SK-MEL-5 (cell line): Measurements from ENCODE around the gene TMEM150B. TPM values are rescaled to one million over a fixed set of nuclear protein-coding genes. Genes with fewer than 3 reads are reported as not detected.

Source experiments
- DNase-seq: peaks from one replicate; pipeline ENCODE4 v3.0.0-alpha.2; 2016; ENCODE audit warnings: low read depth, low spot score
- in situ Hi-C: cut with HindIII; loops from 2 replicates; pipeline ENCODE4 v1.10.0; 2016; ENCODE audit warnings: low sequenced_read_pairs, high pct_unique_total_duplicates, low pct_unique_long_range_greater_than_20kb
- total RNA-seq: library from RNA; depleted of rRNA; stranded (reverse); fragments of >200 nt; shearing (Covaris generic); gene quantifications from 2 replicates; pipeline ENCODE4 v1.2.3, GENCODE V29; 2014

TMEM150B gene
- total RNA-seq, 1 experiment from 2014 or later, result not detected

DNA sequence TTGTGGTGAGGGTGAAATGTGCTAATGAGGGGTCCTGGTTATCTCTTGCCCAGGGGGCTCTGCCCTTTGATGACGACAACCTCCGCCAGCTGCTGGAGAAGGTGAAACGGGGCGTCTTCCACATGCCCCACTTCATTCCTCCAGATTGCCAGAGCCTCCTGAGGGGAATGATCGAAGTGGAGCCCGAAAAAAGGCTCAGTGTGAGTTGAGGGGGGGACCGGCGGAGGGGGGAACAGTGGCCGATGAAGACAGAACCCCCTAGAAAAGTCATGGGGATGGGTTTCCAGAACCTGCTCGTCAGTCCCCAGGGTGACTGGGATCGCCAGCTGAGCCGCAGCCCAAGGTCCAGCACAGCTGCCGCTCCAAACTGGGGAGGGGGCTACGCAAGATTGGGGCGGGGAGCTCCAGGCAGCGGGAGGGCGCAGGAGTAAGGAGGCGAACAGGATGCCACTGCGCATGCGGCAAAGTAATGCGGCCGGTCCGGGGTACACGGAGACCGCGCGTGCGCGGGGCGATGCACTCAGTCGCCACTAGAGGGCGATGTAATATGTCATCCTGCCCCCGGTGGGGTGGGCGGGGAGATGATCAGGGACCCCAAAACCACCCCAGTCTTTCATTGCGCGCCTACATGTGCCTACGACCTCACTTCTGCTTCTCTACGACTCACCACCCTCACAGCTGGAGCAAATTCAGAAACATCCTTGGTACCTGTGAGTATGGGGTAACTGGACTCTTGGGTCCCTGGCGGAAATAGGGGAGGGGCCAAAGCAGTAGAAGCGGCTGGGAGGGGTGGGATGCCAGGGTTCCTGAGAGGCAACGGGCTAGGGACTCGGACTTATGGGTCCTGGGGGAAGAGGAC lies 23.5 kb downstream of the TMEM150B start:
- in situ Hi-C loops, result no loop called here
- peak; percentile 76 for DNase-seq

DNA sequence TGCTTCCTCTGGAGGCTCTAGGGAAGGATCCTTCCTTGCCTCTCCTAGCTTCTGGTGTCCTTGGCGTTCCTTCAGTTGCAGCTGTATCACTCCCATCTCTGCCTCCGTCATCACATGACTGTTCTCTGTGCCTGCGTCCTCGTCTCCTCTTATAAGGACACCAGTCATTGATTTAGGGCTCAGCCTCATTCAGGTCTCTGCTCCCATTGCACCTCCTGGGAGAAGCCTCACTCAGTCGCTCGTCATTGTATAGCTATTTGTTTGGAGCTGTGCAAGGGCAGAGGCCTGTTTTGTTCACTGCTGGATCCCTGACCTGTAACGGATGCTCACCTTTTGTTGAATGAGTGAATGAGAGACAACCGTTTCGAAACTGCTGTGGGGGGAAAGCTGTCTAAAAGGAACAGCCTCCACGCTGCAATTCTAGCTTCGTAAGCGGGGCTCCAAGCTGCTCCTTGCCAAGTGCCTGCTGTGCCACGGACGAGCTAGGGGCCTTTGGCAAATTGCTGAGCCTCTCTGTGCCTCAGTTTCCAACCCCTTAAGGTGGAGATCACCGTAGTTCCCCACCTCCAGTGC lies 24.2 kb downstream of the TMEM150B start:
- in situ Hi-C loops, result no loop called here

DNA sequence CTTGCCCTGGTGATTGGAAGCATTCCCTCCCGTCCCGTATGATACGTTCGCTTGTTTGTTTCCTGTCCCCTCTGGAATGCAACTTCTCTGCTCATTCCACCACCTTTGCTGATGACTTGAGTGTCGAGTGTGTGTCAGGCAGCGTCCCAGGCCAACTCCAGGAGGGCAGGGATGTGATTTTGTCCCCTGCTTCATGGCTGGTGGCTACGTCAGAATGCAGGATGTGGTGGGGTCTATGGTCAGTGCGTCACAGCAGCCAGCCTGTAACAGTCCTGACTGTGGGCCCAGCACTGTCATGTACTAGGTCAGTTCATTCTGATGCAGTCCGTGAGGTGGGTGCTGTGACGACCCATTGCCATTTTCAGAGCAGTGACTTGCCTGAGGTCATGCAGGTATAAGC lies 25.1 kb downstream of the TMEM150B start:
- in situ Hi-C loops, result no loop called here

More for the DNA sequence above, 24.2 kb downstream of the TMEM150B start:
- DNase-seq, result no peak

DNA sequence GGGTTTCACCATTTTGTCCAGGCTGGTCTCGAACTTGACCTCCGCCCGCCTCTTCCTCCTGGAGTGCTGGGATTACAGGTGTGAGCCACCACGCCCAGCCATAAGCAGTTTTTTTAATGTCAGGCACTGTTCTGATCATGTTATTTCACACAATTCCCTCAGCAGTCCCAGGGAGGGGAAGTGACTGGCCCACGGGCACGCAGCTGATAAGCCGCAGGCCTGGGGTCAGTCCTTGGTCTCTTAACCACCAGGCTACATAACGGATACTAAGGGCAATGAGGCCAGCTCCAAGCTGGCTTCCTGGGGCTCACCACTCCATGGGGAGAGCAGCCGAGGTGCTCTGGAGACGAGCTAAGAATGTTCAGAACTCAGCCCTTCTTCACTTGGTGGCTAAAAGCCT lies 27.9 kb downstream of the TMEM150B start:
- in situ Hi-C loops, result no loop called here
- DNase-seq, result no peak

More for the DNA sequence above, 25.1 kb downstream of the TMEM150B start:
- DNase-seq, result no peak

DNA sequence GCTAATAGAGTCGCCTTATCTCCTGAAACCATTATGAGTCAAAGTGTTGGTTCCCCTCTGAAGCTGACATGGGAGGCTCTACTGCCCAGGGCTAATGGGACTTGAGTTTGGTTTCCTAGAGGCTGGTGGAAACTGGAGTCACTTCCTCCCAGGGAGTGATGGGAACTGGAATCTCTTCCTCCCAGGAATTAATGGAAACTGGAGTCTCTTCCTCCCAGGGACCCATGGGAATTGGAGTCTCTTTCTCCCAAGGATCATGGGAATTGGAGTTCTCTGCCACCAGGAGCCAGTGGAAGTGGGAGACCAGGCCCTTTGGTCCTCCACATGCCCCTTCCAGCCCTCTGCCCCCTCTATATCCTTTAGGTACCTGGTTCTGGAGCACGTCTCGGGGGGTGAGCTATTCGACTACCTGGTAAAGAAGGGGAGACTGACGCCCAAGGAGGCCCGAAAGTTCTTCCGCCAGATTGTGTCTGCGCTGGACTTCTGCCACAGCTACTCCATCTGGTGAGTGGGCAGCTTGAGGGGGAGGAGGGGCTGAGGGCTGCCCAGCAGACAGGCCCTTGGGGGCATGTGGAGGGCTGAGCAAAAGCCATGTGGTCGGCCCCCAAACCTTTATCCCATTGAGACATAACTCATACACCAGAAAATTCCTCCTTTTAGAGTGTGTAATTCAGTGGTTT lies 35.9 kb downstream of the TMEM150B start:
- in situ Hi-C loops, result no loop called here
- peak; percentile 71 for DNase-seq

DNA sequence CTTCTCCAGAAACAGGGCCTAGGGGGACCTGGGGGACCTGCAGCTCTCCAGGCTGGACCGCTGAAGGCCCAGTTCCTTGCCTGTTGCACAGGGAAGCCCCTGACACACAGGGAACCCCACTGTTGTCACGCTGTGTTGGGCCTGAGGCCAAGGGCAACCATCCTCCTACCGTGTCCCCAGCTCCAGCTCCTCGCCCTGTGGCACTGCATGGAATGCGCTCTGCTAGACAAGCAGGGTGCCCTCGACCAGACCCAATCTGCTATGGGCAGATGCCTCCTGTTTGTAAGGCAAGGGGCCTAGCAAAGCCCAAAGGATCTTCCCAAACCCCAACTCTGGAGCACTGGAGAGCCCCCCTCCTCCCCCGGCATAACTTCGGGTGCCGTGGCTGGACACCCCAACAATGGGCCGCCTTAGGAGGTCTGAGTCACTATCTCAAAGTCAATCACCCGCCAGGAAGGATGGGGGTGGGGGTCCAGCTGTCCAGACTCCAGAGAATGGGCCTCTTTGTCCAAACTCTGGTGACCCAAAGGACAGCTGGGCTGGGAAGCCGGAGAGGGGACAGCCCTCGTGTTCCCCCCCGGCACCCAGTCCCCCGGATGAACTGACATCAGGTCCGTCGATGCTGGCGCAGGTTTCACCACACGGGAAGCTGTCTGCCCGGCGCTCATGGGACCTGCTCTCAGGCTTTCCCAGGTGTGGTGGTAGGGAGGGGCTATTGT lies 37.6 kb downstream of the TMEM150B start:
- in situ Hi-C loops, result no loop called here
- DNase-seq, result no peak

DNA sequence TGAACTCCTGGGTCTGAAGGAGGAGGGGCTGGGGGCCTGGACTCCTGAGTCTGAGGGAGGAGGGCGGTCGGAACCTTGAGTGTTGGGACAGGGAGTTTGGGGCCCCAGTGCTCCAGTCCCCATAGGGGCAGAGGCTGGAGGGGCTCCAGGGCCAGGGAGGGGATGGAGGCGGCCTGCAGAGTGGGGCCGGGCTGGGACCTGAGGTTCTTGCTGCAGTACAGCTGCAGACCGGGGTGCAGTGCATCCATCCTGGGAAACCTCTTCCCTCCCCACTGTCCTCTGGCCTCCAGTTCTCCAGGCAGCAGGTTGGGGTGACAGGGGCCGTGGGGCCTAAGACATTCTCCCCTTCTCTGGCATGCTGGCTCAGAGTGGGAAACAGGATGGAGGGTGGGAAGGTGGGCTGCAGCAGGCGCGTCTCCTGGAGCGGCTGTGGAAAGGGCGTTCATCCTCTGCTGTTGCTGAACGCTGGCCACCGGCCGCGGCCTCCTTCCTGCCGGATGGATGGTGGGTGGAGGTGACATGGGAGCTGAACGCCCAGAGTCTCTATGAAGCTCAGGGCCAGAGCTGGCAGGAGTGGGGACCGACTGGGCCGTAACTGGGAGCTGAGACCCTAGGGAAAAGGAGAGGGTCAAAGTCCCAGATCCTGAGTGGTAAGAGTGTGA lies 39.8 kb downstream of the TMEM150B start:
- no peak for DNase-seq
- in situ Hi-C loops, result no loop called here

DNA sequence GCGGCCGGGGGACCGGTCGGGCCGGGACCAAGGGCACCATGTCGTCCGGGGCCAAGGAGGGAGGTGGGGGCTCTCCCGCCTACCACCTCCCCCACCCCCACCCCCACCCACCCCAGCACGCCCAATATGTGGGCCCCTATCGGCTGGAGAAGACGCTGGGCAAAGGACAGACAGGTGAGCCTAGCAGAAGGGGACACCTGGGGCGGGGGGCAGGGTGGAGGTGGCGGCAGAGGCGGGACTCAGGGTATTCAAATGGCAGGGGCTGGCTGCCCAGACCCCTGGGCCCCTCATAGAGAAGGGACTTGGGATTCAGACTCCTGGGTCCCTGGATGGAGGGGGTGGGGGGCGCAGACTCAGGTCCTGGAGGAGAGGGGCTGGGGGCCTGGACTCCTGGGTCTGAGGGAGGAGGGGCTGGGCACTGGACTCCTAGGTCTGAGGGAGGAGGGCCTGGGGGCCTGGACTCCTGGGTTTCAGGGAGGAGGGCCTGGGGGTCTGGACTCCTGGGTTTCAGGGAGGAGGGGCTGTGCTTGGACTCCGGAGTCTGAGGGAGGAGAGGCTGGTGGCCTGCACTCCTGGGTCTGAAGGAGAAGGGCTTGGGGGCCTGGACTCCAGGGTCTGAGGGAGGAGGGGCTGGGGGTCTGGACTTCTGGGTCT lies 40.6 kb downstream of the TMEM150B start:
- no peak for DNase-seq
- in situ Hi-C loops, result no loop called here

DNA sequence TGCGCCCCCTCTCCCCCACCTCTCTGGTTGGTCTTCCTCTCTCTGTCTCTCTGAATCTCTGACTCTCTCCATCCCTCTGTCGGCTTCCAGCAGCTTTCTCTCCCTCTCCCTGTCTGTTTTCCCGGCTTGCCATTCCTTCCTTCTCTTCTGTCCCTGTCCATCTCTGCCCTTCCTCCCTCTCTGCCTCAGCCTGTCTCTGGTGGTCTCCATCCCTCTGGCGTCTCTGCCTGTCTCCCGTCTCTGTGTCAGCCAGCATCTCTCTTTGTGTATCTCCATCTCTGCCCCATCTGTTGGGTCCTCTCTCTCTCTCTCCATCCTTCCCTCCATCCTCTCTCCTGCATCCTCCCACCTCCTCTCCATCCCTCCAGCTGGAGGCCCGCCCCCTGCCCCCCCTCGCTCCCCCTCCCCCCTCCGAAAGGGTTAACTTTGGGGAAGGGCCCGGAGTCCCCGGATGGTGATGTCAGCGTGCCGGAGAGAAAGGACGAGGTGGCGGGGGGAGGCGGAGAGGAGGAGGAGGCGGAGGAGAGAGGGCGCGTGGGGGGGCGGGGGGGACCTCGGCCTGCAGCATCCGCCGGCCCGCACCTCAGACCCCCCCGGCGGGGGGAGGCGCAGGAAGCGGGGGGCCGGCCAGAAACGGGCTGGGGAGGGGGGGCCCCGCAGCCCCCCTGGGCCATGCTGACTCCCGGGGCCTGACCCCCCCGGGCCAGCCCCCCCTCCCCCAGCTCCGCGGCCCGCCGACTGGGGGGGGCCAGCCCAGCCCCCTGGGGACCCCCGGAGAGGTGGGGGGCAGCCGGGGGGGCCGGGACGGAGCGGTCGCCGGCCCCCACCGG lies 41.4 kb downstream of the TMEM150B start, which contains the start of gene BRSK1:
Gene BRSK1, plus strand, starts transcription at position 450 of the 830 bp plus-strand sequence. CDS start 446 bp downstream, outside the sequence.
- in situ Hi-C loops, result no loop called here
- peak; percentile 58 for DNase-seq

DNA sequence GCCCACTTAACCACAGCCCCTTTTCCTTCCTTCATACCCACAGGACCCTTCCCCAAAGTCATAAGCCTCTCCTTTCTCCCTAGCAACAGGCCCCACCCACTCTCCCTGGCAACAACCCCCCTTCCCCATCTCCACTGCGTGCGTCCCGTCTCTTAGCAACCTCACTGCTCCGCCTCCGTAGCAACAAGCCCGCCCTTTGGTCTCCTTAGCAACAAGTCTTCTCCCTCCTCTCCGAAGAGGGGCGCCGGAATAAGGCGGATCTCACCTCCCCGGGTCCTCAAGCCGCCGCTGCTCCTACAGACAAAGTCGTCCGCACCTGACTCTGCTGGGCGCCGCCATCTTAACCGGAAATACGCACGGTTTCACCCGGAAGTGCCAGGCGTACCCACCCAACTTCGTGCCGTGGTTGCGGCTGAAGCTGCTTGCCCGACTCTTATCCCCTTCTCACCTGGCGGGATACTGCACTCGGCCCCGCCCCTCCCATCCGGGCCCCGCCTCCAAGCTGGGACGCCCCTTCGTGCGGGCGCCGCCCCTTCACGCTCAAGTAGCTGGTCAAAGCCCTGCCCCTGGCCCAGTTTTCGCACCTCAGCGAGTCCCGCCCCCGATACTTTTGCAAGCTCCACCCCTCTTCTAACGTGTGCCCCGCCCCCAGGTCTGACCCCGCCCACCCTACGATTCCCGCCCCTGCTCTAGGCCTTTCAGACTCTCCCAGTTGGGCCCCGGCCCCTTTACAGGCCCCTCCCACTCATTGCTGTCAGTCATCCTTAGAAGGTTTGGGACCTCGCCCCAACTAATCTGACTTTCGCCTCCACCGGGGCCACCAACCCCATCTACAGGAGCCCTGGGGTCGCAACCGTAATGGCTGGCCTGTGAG lies 45.1 kb downstream of the TMEM150B start, which contains the start of gene HSPBP1:
Gene HSPBP1, minus strand, starts transcription at position 341 of the 874 bp plus-strand sequence. CDS start 502 bp downstream, outside the sequence.
- in situ Hi-C loops, result no loop called here
- peak; percentile 94 for DNase-seq

DNA sequence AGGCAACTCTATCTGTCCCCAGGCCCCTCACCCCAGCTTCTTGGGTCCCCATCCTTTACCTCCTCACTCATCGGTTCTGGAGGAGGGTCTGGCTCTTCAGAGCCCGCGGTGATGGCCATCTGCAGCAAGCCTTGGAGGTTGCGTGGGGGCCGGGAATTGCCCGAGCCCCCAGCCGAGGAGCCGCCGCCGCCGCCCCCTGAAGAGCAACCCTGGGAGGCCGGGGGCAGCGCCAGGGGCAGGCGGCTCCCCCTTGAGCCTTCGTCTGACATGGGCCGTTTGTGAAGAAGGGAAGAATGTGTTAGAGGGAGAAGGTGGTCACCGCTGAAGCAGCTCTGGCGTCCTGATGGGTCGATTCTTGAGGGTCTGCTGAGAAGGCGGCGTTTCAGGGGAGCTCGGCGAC lies 45.8 kb downstream of the TMEM150B start:
- in situ Hi-C loops, result no loop called here
- DNase-seq, result no peak

DNA sequence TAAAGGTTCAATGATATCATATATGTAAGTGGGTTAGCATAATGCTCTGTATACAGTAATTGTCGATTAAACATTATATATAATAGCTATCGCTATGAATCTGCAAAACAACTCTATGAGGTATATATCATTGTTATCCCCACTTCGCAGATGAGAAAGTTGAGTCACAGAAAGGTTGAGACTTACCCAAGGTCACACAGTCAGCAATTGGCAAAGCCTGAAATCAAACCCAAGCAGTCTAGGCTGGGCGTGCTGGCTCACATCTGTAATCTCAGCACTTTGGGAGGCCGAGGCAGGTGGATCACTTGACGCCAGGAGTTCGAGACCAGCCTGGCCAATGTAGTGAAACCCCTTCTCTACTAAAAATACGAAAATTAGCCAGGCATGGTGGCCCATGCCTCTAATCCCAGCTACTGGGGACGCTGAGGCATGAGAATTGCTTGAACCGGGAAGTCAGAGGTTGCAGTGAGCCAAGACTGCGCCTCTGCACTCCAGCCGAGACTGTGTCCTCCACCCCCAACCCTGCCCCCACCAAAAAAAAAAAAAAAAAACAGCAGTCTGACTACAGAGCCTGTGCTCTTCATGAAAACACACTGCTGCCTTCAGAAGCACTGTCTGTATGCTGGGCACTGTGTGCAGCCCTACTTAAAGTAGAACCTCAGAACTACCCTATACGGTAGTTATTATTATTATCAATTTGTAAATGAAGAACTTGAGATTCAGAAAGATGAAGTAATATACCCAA lies 46.6 kb downstream of the TMEM150B start:
- in situ Hi-C loops, result no loop called here
- no peak for DNase-seq

DNA sequence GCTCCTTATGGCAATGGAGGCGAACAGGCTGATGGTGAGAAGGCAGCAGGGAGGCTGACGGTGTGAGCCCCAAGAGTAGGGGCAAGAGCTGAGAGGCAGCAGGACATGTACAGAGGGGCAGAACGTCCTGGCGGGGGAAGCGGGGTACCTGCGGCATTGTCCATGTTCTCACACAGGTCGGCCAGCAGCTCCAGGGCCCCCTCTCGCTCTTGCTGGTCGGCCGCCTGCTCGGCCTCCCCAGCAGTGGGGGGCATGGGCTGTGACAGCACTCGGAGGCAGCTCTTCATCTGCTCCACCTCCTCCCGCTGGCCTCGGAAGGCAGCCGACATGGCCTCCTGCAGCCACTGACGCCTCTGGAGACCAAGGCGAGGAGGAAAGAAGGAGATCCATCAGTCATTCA lies 47.6 kb downstream of the TMEM150B start:
- DNase-seq, result no peak
- in situ Hi-C loops, result no loop called here

DNA sequence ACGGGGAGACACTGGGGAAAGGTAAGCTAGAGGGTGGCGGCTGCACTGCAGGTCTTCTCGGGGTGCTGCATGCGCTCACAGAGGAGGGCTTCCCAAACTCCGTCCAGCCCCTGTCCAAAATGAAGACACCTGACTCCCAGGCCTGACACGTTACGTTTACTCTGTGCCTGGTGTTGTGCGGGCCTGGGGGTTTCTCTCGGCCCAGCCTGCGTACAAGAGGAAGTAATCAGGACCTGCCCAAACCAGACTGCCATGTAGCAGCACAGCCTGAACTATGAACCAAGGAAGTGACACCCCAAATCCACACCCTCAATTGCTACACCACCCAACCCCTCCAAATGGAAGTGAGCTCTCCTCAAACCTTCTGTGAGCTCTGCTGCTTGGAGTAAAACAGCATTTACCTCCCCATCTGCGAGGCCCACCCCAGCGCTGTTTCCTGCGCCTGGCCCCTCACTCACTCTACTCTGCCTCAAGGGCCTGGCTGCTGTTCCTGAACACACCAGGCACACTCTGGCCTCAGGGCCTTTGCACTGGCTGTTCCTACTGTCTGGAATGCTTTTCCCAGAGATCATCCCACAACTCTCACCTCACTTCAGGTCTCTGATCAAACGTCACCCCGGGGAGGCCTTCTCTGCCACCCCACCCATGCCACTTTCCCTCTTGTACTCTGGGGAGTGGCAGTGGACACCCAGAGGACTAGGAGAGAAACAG lies 48.3 kb downstream of the TMEM150B start:
- no peak for DNase-seq
- in situ Hi-C loops, result no loop called here
